Mesenchymal stem cell (in vitro differentiated cells and primary cell): ENCODE measurements around the gene PDZD2.
A peak's percentile ranks its signal among the peaks of the same experiment; 100 is the strongest.
"Not testable (repeated sequence)": the region's sequence is repeated elsewhere in the genome, so short reads cannot be mapped to it uniquely, and the experiment has no call there.

ENCODE experiments used
- DNase-seq: peaks from one replicate; pipeline ENCODE4 v3.0.0-alpha.2; 2013
- H2AFZ ChIP-seq: one replicate; pipeline ENCODE4 v1.6.1; 2013; ENCODE audit warnings: low read depth, mild to moderate bottlenecking, control low read depth, inconsistent platforms, low read length, moderate library complexity
- H2AK5ac ChIP-seq: 2 replicates; pipeline ENCODE4 v1.6.1; 2013; ENCODE audit warnings: low read length, moderate library complexity, mild to moderate bottlenecking, inconsistent platforms; ENCODE audit not compliant: severe bottlenecking
- H2BK120ac ChIP-seq: one replicate; pipeline ENCODE4 v1.6.1; 2013; ENCODE audit warnings: low read depth, mild to moderate bottlenecking, inconsistent platforms, low read length, moderate library complexity
- H2BK12ac ChIP-seq, 2 experiments: one replicate each; pipeline ENCODE4 v1.6.1; 2013; ENCODE audit warnings: inconsistent platforms in 2 of 2, low read length in 2 of 2, mild to moderate bottlenecking in 2 of 2, moderate library complexity in 2 of 2, control low read depth in 1 of 2
- H2BK15ac ChIP-seq: one replicate; pipeline ENCODE4 v1.6.1; 2013; ENCODE audit warnings: mild to moderate bottlenecking, low read depth, inconsistent platforms; ENCODE audit not compliant: poor library complexity, severe bottlenecking
- H2BK5ac ChIP-seq: 2 replicates; pipeline ENCODE4 v1.6.1; 2013; ENCODE audit warnings: low read depth, mild to moderate bottlenecking, low read length, control low read depth, inconsistent platforms; ENCODE audit not compliant: poor library complexity, severe bottlenecking
- H3K14ac ChIP-seq, 2 experiments: one replicate each; pipeline ENCODE4 v1.6.1; 2013; ENCODE audit warnings: inconsistent platforms in 2 of 2, low read length in 2 of 2, control low read depth in 1 of 2, mild to moderate bottlenecking in 1 of 2, moderate library complexity in 1 of 2
- H3K18ac ChIP-seq, 2 experiments: one replicate each; pipeline ENCODE4 v1.6.1; 2013; ENCODE audit warnings: inconsistent platforms in 2 of 2, low read length in 2 of 2, control low read depth in 1 of 2, low read depth in 1 of 2, mild to moderate bottlenecking in 1 of 2
- H3K23ac ChIP-seq, 2 experiments: one replicate each; pipeline ENCODE4 v1.6.1; 2013; ENCODE audit warnings: inconsistent platforms in 2 of 2, low read length in 2 of 2, mild to moderate bottlenecking in 2 of 2, moderate library complexity in 2 of 2, control low read depth in 1 of 2
- H3K27ac ChIP-seq: 2 replicates; pipeline ENCODE4 v1.5.1; 2013; ENCODE audit warnings: mild to moderate bottlenecking, moderate library complexity, low read length, control low read depth, inconsistent platforms; ENCODE audit not compliant: poor library complexity, severe bottlenecking
- H3K27me3 ChIP-seq, 2 experiments: 2 replicates each; pipeline versions ENCODE4 v1.6.1 to v1.7.0; 2013; ENCODE audit warnings: low read length in 2 of 2, mild to moderate bottlenecking in 2 of 2, moderate library complexity in 2 of 2, control low read depth in 1 of 2, inconsistent platforms in 1 of 2; ENCODE audit not compliant: control insufficient read depth in 1 of 2, insufficient read depth in 1 of 2
- H3K36me3 ChIP-seq, 2 experiments: 2 replicates each; pipeline versions ENCODE4 v1.6.1 to v1.7.0; 2013; ENCODE audit warnings: low read length in 2 of 2, control low read depth in 1 of 2, inconsistent platforms in 1 of 2, low read depth in 1 of 2, mild to moderate bottlenecking in 1 of 2; ENCODE audit not compliant: insufficient read depth in 2 of 2, control insufficient read depth in 1 of 2
- H3K4ac ChIP-seq, 2 experiments: one replicate each; pipeline ENCODE4 v1.6.1; 2013; ENCODE audit warnings: inconsistent platforms in 2 of 2, low read length in 2 of 2, mild to moderate bottlenecking in 2 of 2, moderate library complexity in 2 of 2, control low read depth in 1 of 2, low read depth in 1 of 2
- H3K4me1 ChIP-seq: 2 replicates; pipeline ENCODE4 v1.6.1; 2013; ENCODE audit warnings: low read depth, low read length, control low read depth; ENCODE audit not compliant: control insufficient read depth, insufficient read depth
- H3K4me2 ChIP-seq: 2 replicates; pipeline ENCODE4 v1.6.1; 2013; ENCODE audit warnings: low read length, mild to moderate bottlenecking, inconsistent platforms; ENCODE audit not compliant: poor library complexity, severe bottlenecking
- H3K4me3 ChIP-seq, 2 experiments: 2 replicates each; pipeline versions ENCODE4 v1.5.1 to v1.7.0; 2013; ENCODE audit warnings: low read length in 2 of 2, mild to moderate bottlenecking in 2 of 2, control low read depth in 1 of 2, low read depth in 1 of 2; ENCODE audit not compliant: insufficient read depth in 1 of 2
- H3K79me1 ChIP-seq: replicated peaks from 2 replicates; pipeline ENCODE4 v1.6.1; 2013; ENCODE audit warnings: mild to moderate bottlenecking, control low read depth, low read length, inconsistent platforms; ENCODE audit not compliant: poor library complexity, severe bottlenecking
- H3K9ac ChIP-seq: 2 replicates; pipeline ENCODE4 v1.7.0; 2013; ENCODE audit warnings: mild to moderate bottlenecking, low read length, moderate library complexity
- H3K9me3 ChIP-seq: 2 replicates; pipeline ENCODE4 v1.7.0; 2013; ENCODE audit warnings: mild to moderate bottlenecking, low read length; ENCODE audit not compliant: control insufficient read depth
- H4K8ac ChIP-seq: one replicate; pipeline ENCODE4 v1.6.1; 2013; ENCODE audit warnings: inconsistent platforms, mild to moderate bottlenecking, low read length, moderate library complexity
- H4K91ac ChIP-seq: one replicate; pipeline ENCODE4 v1.6.1; 2013; ENCODE audit warnings: mild to moderate bottlenecking, low read length, inconsistent platforms
- WGBS: methylation state at CpG from one replicate; pipeline ENCODE4 v1.1.7; 2013; ENCODE audit warnings: mixed read lengths; 5-methylcytosine and 5-hydroxymethylcytosine counted together

The PDZD2 gene

DNA sequence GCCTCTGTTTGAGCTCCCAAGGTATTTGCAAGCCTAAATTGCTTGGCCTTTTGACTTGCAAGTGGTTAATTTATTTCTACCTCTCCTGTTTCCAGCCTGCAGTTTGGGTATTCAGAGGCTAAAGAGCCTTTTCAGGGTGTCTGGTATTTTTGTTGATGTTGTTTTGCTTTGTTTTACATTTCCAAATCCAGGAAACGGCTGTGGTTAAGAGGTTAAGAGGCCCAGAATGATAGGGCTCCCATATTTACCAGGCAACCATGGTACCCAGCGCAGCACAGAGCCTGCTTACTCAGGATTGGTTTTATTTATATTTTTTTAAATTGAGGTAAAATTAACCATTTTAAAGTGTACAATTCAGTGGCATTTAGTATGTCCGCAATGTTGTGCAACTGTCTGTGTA is 92.1 kb downstream of the PDZD2 start:
- peak; percentile 48 for DNase-seq

DNA sequence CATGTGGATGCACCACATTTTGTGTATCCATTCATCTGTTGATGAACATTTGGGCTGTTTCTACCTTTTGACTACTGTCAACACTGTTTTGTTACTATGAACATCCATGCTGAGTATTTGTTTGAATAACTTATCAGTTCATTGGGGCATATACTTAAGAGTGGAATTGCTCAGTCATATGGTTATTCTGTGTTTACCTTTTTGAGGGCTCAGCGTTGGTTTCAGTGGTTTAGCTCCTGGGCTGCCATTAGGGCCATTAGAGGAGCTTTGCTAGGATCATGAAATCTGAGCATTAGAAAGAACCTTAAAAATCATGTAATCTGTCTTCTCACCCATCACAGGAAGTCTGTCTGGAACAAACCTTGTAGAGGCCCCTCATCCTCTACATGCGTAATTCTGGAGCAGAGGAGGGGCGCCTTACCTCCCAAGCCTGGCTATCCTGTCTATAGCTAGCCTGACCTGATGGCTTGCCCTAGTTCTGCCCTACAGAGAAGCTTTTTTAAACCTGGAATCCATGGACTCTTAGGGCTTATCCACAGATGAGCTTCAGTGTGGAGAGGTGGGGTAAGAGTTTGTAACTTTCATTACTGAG is 92.9 kb downstream of the PDZD2 start:
- no peak overlapping the region for H2BK120ac ChIP-seq
- H3K36me3 ChIP-seq: no peaks in the 10 kb centered on the region
- no peak overlapping the region for H2BK12ac ChIP-seq
- no peak overlapping the region for H3K4me3 ChIP-seq
- H3K27me3 ChIP-seq: peaks cover 0 to 14% of the 10 kb centered on the region in 2 experiments
- H3K23ac ChIP-seq: no peak overlapping the region
- H3K18ac ChIP-seq: no peak overlapping the region
- H2AFZ ChIP-seq: no peak overlapping the region
- WGBS: 64% methylated on average over 3 of the region's 3 CpGs
- no peak overlapping the region for H4K8ac ChIP-seq
- H3K4me2 ChIP-seq: no peak overlapping the region
- H3K79me1 ChIP-seq: no peaks in the 10 kb centered on the region
- no peak overlapping the region for H2AK5ac ChIP-seq
- H3K4ac ChIP-seq: no peak overlapping the region
- peak; percentile 7 for DNase-seq
- H4K91ac ChIP-seq: no peak overlapping the region
- no peaks in the 10 kb centered on the region for H3K4me1 ChIP-seq
- no peak overlapping the region for H2BK5ac ChIP-seq
- H3K9ac ChIP-seq: no peak overlapping the region
- H3K9me3 ChIP-seq: no peaks in the 10 kb centered on the region
- H3K27ac ChIP-seq: no peak overlapping the region
- no peak overlapping the region for H3K14ac ChIP-seq
- H2BK15ac ChIP-seq: no peak overlapping the region

More for the DNA sequence above, 92.1 kb downstream of the PDZD2 start:
- Histone ChIP-seq H3K4ac (no peak overlapping the region), H2AK5ac (no peak overlapping the region), H3K27me3 (peaks cover 0 to 14% of the 10 kb centered on the region in 2 experiments), H3K9ac (no peak overlapping the region), H2BK120ac (no peak overlapping the region), H4K8ac (no peak overlapping the region), H4K91ac (no peak overlapping the region), H2BK5ac (no peak overlapping the region), H3K4me1 (no peaks in the 10 kb centered on the region), H2AFZ (no peak overlapping the region), H2BK12ac (no peak overlapping the region), H3K27ac (no peak overlapping the region), H3K4me3 (no peak overlapping the region), H3K79me1 (no peaks in the 10 kb centered on the region), H3K4me2 (no peak overlapping the region), H3K36me3 (no peaks in the 10 kb centered on the region), H3K9me3 (no peaks in the 10 kb centered on the region), H3K18ac (no peak overlapping the region), H2BK15ac (no peak overlapping the region), H3K23ac (no peak overlapping the region), H3K14ac (no peak overlapping the region)
- WGBS: 38% methylated on average over 2 of the region's 3 CpGs

DNA sequence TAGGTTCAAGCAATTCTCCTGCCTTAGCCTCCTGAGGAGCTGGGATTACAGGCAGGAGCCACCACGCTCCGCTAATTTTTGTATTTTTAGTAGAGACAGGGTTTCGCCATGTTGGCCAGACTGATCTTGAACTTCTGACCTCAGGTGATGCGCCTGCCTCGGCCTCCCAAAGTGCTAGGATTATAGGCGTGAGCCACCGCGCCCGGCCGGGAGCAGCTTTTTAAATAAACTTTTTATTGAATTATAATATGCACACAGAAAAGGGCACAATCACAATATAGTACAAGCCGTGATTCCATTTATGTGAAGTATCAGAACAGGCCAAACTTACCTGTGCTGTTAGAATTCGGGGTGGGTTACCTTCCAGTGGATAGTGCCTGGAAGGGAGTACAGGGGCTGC is 93.9 kb downstream of the PDZD2 start:
- 92% methylated on average over 7 of the region's 12 CpGs for WGBS
- H2AFZ ChIP-seq, H3K14ac ChIP-seq, H3K4me2 ChIP-seq, H3K4ac ChIP-seq, H3K4me3 ChIP-seq, H3K9me3 ChIP-seq, H3K18ac ChIP-seq, H2BK120ac ChIP-seq, H3K23ac ChIP-seq, H2BK12ac ChIP-seq, H4K91ac ChIP-seq, H3K79me1 ChIP-seq, H3K9ac ChIP-seq, H2BK15ac ChIP-seq, DNase-seq, H3K4me1 ChIP-seq, H3K36me3 ChIP-seq, H2AK5ac ChIP-seq, H2BK5ac ChIP-seq, H4K8ac ChIP-seq, H3K27ac ChIP-seq: not testable (repeated sequence)
- H3K27me3 ChIP-seq: peaks cover 0 to 18% of the 10 kb centered on the region in 2 experiments

DNA sequence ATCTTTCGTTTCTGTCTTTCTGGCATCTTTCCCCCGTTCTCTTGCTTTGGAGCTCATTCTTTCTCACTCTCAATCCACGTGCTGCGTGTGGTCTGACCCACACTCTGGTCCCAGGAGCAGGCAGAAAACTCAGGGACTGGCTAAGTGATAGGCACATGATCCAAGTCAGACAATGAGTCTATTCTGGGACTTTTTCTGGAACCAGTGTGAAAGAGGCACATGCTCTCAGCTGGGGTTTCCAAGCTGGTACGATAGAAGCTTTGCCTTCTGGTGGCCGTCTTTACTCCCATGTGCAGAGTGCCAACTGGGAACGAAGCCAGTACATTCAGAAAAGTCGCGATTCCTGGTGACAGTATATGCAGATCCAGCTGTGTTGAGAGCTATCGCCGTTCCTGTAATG is 94.4 kb downstream of the PDZD2 start:
- Histone ChIP-seq H3K36me3 (no peaks in the 10 kb centered on the region), H3K27me3 (peaks cover 0 to 19% of the 10 kb centered on the region in 2 experiments), H3K27ac (no peak overlapping the region), H2BK120ac (no peak overlapping the region), H4K91ac (no peak overlapping the region), H3K4me2 (no peak overlapping the region), H2BK5ac (no peak overlapping the region), H2AFZ (no peak overlapping the region), H3K9me3 (no peaks in the 10 kb centered on the region), H3K4ac (no peak overlapping the region), H3K14ac (no peak overlapping the region), H2BK15ac (no peak overlapping the region), H3K9ac (no peak overlapping the region), H3K23ac (no peak overlapping the region), H3K4me1 (no peaks in the 10 kb centered on the region), H4K8ac (no peak overlapping the region), H2AK5ac (no peak overlapping the region), H3K79me1 (no peaks in the 10 kb centered on the region), H3K4me3 (no peak overlapping the region), H2BK12ac (no peak overlapping the region), H3K18ac (no peak overlapping the region)
- DNase-seq: no peak
- 88% methylated on average over 11 of the region's 11 CpGs for WGBS
